GM19395 (cell line): ENCODE results near the gene TTLL5.
A peak's percentile ranks its signal among the peaks of the same experiment; 100 is the strongest.

Experiments
- ATAC-seq: cut with Tn5 transposase; IDR thresholded peaks from one replicate; pipeline ENCODE4 v1.9.1; 2021; ENCODE audit warnings: mild to moderate bottlenecking, moderate library complexity; ENCODE audit not compliant: unreplicated experiment

TTLL5 gene

DNA sequence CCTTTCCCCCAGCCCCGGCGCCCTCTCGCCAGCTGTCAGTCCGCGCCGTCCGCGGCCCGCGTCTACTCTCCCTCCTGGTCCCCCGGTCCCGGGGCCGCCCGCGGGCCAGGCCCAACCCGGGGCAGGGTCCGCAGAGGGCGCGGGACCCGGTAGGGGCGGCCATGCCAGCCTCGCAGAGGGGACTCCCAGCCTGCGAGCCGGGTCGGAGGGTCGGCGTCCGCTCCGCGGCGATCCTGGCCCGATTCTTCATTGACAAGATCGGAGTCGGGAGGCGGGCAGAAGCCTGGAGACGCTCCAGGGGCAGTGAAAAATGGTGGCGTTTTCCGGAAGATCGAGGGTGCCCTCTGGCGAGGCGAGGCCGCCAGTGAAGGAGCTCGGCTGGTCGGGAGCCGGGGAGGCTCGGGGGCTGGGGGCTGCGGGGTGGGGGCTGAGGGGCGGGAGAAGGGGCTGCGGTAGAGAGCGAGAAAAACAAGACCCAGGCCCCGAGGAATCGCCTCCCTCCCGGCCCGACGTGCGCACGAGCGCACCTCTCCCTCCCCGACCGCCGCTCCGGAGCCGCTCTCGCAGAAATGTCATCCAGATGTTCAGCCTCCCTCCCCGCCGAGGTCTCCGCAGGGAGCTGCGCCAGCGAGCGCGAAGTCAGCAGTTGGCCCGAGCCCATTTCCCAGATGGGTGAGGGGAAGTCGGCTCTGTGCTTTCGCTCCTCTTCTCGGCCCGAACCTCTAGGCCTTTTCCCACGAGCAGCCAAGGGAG lies 321.4 kb downstream of the TTLL5 start:
- peak; percentile 58 for ATAC-seq

DNA sequence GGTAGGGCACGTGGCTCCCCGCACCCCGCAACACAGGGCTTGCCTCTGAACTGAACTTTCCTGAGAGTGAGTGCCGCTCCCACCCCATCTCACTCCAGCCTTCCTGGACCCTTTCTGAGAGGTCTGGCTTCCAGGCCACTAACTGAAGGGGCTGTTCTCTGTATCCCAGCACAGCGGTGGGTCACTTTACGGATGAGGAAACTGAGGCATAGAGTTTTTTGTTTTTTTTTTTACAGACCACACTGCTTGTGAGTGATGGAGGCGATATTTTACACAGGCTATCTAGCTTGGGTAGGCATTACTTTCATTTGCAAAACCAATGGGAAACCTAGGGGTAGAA lies 321.9 kb downstream of the TTLL5 start:
- ATAC-seq = no peak

DNA sequence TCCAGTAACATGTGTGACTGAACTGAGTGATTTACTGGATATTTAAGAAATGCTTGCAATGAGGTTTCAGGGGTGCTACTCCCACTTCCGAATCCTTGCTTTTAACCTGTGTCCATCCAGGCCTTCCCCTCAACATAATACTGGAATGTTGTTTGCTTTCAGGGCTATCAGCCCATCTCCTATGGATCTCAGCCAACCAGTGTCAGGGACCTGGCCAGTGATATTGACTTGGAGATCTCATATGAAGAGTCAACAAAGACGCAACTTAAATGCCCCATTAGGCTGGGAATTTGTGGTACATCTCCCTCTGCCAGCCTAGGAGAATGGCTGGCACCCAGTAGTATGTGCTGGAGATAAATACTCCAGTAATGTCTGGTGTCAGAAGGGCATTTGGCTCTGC lies 323.6 kb downstream of the TTLL5 start:
- no peak for ATAC-seq

DNA sequence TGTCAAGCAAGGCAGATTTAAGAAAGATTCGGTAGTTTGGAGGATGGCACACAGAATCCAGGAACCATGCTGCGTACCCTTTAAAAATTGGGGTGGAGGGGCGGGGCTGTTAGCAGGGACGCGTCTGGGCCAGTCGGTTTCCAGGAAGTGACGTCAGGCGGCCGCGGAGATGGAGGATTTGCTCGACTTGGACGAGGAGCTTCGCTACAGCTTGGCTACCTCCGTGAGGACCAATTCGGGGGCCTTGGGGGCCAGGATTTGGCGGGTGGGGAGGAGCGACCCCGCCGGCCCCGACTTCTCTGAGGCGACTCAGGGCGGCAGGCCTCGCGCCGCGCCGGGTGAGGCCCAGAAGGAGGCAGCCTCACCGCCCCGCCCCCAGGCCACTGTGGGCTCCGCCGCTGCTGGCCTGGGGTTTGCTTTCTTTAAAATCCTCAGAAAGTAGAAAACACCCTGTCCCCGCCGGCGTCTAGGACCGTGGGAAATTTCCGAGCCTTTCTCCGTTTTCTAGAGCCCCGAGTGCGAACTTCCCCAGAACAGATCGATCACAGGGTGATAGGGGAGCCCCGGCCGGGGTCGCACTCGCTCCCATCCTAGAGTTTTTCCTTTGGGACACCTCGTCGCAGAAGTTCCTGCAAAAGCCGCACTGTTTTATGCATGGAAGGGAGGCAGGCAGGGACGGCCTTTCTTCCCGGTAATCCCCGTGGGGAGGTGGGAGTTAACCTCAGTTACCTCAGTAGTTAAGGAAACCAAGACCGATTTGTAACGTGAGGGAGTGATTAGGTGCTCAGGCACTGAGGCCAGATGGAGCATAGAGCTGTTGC lies 324.8 kb downstream of the TTLL5 start, which contains the start of gene IFT43:
Gene IFT43, plus strand, starts transcription at position 146 of the 821 bp plus-strand sequence. Its CDS starts 24 bp downstream, at position 170.
- ATAC-seq = peak; percentile 75

DNA sequence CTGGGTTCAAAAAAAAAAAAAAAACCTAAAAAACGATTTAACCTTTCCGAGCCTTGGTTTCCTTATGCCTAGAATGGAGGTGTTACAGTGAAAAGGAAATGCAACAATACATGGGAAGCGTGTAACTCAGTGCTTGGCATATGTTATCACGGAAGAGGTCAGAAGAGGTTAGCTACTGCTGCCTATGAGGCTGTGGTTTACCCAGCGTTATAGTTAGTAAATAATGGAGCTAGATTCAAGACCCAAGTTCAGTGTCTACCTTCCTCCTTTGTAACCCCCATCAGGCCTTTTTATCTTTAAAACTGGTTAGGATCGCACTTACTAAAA lies 325.4 kb downstream of the TTLL5 start:
- no peak for ATAC-seq

DNA sequence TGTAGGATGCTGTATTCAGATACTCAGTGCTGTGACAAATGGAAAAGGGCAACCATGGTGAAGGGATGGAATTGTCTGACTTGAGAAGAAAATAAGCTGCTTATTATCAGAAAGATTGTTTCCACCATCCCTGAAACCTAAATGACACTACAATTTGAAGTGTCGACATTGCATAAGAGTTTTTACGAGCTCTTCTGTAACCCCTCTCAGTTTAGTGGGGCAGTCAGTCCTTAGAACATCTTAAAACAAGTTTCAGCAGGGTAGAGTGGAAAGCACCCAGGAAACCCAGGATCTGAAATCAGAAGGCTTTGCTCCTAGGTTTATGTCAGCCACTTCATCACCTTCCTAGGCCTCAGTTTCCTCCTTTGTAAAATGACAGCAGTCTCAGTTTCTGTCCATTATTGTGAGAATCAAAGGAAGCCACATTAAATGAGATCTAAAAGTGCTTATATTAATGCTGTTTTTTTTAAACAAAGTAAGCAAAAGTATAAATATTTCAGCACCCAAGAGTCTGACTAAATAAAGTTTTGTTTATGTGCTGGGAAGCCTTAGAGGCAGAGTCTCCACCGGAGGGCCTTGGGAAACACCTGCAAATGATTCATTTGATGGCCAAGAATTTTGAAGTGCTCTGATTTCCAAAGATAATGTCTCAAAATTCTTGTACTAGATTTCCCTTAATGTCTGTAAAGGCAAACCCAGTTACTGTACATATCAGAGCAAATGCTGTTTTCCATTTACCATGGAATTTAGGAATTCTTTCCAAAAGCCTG lies 326.3 kb downstream of the TTLL5 start:
- no peak for ATAC-seq

DNA sequence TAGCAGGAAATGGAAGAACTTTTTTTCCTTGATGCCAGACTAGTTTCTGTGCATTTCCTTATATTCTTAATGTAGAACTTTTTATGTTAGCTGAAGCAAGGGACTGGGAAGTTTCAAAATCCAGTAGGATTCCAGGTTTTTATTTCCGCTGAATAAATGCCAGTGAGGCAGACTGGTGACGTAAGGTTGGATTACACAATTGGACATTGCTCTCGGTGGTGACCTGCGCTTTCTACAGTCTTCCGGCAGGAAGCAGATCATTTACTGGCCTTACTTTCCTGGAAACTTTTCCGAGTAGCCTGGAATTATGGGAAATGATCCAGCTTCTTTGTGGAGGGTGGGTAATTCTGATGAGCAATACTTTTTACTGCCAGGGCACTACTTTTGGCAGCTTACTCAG lies 328.1 kb downstream of the TTLL5 start:
- no peak for ATAC-seq

DNA sequence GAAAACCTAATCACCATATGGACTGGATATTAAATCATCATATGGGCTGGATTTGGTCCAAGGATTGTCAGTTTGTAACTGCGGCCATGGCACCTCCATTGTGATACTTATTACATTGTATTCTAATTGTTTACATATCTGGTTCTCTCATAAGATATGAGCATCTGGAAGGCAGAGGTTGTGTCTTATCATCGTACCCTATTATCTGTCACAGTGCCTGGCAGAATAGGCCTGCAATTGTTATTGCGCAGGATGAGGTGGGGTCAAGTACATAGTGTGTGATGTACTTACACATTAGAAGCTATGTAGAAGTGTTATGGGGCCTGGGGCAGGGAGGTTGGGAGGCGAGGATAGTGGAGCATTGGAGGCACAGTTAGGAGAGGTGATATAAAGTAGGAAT lies 329.3 kb downstream of the TTLL5 start:
- ATAC-seq = no peak

DNA sequence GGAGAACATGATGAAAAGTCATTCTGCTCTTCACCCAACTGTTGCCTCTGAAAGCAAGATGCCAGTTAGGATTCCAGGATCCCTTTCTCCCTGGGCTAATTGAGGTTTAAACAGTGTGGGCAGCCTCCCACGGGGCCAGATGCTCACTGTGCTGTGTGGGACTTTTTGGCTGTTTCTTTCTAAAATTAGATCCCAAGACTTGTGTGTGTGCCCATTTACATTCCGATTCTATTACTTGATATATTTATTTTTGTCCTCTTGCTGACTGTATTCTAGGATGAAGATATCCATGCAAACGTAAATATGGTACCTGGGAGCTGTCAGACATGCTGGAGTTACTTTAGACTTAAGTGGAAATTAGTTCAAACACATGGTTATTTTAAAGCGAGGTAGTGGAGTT lies 330.7 kb downstream of the TTLL5 start:
- no peak for ATAC-seq

DNA sequence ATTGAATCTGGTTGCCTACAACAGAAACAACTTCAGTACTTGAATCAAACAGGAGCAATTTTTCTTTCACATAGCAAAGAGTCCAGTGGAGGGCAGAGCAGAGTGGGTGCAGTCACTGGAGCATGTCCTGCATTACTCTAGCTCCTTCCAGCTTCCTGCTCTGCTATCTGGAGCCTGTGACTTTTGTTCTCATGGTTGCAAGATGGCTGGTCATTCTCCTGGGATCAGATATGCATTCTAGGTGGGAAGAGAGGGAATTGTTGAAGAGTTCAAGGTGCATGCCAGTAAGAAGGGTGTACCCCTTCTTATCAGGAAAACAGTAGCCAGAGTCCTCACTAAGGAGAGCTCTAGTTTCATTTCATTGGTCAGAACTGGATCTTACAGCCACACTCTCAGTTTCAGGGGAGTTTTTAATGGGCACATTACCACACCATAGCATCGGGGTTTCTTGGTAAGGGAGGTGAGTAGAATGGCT lies 332.6 kb downstream of the TTLL5 start:
- ATAC-seq = peak; percentile 84

DNA sequence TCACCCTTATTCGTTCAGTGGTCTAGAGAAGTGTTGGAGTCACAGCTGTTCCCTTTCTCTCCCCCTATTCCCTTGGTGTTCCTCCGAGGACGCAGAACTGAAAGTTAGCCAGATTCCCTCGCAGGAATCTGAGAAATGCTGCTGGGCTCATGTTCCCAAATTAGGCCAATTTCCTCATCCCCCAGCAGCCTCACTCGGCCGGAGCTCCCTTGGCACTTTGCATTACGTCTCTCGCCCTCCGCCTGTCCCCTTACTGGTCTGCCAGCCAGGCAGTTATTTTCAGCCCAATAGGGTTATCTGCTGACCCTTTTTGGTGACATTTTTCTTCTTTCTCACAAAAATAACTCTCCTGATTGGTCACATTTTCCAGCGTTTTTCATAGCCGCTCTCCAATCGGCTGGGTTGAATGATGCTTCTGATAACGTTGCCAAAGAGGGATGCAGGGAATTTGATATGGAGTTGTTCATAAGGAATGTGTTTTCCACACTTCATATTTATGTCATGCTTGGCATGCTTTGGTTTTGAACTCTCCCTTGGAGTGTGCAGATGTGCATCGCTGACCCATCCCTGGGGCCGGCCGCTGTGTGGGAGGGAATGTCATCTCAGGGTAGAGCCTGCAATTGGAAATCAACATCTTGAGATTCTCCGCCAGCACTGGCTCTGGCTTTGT lies 334.5 kb downstream of the TTLL5 start:
- ATAC-seq = no peak

DNA sequence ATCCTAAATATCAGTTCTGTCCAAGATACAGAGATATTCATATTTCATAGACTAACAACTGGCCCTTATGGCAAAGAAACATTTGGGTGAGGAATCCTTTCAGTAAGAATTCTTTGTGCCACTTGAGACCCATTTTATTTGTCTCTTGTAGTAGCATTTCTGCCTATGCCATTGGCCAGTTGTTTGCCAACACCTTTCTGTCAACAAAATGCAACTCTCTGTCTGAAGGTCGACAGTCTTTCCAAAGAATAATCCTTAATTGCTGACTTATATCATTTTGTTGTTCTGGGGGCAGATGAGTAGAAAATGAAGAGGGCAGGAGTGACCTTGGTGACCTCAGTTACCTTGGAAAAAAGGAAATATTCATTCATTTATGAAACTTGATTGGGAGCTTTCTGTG lies 335.4 kb downstream of the TTLL5 start:
- no peak for ATAC-seq

DNA sequence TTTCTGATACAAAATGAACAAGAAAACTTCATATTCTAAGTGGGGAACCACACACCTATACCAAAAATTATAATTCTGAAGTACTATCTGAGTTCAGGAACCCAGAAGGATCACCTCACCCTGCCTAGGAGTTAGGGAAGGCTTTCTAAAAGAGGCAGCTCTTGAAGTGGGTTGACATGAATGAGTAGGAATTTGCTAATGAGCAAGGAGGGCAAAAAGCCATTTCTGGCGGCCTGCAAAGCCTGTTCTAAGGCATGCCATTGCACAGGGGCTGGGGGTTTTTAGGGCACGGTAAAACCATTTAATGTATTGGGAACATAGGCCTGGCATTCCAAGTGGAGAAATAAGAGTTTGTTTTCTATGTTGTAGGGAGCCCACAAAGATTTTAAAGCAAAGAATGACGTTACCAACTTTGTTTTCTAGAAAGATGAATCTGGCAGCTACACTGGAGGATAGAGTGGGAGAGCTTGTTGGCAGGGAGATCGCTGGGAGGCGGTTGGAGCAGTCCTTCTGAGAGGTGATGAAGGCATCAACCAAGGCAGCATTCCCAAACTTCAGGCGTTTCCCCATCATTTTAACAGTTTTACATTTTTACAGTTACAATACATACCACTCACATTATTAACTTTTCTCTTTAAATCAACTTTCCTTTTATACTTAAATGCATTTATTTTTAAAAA lies 338.6 kb downstream of the TTLL5 start:
- ATAC-seq = no peak

DNA sequence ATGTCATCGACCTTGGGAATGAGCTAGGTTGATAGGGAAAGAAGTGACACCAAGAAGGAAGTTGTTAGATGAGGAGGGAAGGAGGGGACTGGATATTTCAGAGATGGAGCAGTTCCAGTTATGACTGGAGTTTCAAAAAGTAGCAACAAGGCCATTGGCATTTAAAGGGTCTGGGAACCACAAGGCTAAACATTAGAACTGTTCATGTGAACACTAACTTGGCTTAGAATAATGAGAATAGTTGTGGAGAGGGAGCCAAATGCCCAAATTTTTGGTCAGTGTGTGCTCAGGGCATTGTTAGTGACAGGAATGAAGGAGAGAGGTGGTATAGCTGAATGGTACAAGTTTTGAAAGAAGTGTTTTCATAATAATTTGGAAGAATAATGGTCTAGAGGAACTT lies 341.3 kb downstream of the TTLL5 start:
- ATAC-seq = no peak
